GM21390 (cell line): ENCODE results near the gene MLLT6.

Experiments used
- ATAC-seq: cut with Tn5 transposase; IDR thresholded peaks from one replicate; pipeline ENCODE4 v1.9.1; 2021; ENCODE audit not compliant: unreplicated experiment

Gene MLLT6

DNA sequence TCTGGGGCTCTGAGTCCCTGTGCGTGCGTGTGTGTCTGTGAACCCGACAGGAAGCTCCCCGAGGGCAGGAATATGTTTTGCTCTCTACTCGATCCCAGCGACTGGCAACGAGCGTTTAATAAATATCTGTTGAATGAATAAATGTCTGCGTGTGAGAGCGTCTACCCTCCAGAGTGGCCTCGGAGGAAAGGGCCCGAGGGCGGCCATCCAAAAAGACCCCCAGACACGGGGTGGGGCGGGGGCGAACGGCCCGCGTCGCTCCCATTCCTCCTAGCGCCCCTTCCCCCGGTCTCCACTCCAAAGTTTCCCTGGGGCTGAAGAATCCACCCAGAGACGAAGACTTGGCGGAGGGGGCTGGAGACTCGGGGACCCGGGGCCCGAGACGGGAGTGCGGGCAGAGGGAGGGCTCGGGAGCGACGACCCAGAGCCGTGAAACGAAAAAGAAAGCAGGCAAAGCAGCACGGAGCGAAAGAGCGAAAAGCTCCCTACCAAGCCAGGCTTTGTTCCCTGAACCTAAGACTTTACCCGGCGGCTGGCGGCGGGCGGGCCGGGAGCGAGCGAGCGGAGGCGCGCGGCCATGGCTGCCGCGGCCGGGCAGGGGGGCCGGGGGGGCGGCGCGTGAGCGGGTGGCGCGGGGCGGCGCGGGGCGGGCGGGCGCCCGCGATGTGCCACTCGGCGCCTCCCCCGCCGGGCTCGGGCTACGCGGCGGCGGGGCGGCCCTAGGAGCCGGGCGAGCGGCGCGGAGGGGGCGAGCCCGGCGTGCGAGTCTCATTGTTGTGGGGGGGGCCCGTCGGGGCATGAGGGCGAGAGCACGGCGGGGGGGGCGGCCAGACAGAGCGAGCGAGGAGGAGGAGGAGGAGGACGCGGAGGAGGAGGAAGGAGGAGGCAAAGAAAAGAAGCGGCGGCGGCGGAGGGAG lies at the start of gene MLLT6:
TSS of gene MLLT6 (plus strand) at position 668 of the 917 bp plus-strand sequence. CDS start 360 bp downstream, outside the sequence.
- ATAC-seq: no peak

DNA sequence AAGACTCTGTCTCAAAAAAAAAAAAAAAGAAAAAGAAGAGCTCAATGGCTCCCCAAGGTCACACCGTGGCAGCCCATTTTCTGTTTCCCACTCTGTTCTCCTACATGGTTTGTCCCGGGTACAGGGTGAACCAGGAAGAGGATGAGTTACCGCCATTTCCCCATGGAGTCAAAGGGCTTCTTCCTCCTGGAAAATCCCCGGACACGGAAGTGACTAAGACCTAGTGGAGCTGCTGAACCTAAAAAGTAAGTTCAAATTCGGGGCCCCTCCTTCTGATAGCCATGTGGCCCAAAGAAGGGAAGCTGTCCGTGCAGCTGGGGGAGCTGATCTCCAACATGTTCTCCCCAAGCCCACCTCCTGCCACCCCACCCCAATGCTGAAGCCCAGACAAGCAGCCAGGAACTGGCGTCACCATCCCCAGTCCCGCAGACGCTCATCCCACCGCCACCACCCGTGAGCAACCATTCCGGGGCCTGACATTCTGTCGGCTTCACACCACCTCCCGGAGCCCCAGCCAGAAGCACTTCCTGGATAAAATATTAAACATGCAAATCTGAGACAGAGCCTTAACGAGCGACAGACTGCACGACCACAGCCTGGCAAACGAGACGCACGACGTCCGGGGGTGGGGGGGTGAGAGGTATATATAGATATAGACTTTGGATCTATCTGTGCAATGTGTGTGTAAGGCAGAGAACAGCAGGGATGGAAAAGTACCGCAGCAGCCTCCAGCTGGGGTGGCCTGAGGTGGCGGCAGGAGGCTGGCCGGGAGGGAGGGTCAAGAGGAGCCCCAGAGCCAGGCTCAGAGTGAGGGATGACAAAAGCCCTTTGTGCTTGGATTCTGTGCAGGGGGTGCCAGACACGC lies 47.9 kb upstream of the MLLT6 start:
- no peak for ATAC-seq

DNA sequence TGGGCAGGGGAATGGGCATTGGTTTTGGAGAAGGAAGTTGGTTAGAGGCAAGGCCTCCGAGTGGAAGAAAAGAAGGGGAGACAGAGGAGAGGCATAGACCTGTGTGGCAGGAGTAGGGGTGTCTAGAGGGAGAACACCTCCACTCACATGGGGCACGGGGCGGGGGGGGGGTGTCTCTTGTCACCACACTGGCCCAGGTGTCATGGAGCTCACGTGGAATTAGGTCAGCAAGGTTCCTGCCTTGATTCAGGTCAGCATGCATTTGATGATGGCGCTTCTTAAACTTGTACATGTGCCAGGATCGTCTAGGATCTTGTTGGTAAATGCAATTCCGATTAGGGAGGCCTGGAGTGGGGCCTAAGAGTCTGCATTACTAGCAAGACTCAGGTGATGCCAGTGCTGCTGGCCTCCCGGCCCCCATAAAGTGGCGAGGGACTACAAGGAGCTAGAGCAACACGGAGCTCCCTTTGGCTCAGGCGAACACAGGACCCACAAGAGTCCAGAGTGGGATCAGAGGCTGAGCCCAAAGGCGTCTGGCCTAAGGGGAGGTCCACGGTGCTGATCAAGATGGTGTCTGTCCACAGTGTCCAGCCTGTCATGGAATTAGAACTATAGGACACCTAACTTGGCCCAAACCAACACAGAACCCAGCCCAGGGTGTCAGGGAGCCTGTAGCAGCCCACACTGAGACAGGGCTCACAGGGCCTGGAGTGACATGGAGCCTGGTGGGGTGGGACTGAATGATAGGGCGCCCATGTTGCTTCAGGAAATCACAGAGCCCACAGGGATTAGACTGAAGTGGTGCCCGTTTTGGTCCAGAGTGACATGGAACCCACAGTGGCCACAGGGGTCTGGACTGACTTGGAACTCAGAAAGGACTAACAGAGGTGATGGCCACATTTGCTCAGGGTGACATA lies 47.0 kb upstream of the MLLT6 start:
- no peak for ATAC-seq

GRCh38 chr17:38658741-38659345 lies 46.2 kb upstream of the MLLT6 start:
- no peak for ATAC-seq

DNA sequence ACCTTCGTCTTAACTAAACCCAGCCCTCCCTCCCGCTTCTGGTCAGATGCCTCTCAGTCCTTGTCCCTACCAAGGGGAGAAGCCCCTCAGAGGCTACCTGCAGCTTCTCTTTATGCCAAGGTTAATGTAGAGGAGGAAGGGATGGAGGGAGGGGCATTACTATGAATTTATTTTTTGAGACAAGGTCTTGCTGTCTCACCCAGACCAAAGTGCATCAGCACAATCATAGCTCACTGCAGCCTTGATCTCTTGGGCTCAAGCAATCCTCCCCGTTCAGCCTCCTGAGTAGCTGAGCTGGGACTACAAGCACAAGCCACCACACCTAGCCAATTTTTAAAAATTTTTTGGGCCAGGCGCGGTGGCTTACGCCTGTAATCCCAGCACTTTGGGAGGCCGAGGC lies 45.7 kb upstream of the MLLT6 start:
- no peak for ATAC-seq

DNA sequence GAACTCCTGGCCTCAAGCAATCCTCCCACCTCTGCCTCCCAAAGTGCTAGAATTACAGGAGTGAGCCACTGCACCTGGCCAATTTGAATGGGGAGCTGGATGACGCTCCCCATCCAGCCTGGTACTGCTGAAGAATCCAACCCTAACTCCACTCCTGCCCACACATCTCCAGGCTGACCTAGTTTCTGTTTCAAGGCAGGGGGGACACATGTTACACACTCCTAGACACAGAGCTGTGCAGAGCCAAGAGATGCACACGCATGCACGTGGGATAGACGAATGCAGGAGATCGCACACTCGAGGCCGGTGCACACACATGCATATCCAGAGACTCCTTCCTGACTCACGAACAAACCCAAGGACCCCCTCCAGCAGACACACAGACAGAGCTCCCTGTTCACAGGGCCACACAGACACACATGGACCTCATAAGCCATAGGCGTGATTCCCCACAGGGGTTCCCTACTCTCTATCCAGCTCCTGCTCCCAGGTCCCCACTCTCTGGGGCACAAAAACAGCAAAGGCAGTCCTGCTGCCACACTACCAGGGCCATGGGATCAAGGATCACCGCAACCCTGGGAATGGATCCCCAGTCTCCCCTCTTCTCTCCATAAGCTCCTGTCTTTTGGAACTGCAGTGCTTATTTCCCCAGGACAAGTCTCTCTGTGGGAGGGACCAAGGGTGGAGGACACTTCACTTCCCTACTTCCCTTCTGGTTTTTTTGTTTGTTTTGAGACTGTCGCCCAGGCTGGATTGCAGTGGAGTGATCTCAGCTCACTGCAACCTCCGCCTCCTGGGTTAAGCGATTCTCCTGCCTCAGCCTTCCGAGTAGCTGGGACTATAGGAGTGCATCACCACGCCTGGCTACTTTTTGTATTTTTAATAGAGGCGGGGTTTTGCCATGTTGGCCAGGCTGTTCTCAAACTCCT lies 44.7 kb upstream of the MLLT6 start:
- no peak for ATAC-seq

GRCh38 chr17:38663125-38663751 lies 41.8 kb upstream of the MLLT6 start:
- no peak for ATAC-seq

- no peak for ATAC-seq
These were observed 41.0 kb upstream of the MLLT6 start for GRCh38 chr17:38663964-38664644.

GRCh38 chr17:38667099-38667786 lies 37.8 kb upstream of the MLLT6 start:
- ATAC-seq: no peak

DNA sequence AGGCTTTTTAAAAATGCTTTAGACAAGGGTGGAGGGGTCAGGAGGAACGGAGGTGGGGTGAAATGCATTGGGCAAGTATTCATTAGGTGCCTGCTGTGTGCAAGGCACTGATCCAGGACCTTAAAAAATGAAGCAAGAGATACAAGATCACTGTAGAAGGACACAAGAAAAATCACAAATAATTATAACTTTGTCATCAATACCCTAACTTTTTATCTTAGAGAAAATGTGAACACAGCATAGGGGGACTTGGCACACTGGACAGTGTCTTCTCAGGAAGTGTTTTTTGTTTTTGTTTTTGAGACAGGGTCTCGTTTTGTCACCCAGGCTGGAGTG lies 37.3 kb upstream of the MLLT6 start:
- no peak for ATAC-seq

DNA sequence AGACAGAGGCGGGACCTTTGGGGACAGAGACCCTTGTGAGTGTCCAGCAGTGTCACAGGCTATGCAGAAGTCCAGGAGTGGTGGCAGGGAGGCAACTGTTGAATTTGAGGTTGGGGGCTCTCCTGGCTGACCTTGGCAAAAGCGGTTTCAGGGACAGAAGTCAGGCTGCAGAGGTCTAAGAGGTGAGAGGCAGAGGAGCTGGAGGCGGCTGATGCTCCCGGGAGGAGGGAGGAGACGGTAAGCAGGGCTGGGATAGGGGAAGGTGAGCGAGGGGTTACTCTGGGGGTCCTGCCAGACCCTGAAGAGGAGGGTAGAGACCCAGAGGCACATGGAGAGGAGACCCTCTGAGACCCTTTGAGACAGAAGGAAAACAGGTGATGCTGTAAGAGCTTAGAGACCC lies 35.6 kb upstream of the MLLT6 start:
- no peak for ATAC-seq

- ATAC-seq: no peak
These were observed 32.9 kb upstream of the MLLT6 start for GRCh38 chr17:38671939-38672720.

DNA sequence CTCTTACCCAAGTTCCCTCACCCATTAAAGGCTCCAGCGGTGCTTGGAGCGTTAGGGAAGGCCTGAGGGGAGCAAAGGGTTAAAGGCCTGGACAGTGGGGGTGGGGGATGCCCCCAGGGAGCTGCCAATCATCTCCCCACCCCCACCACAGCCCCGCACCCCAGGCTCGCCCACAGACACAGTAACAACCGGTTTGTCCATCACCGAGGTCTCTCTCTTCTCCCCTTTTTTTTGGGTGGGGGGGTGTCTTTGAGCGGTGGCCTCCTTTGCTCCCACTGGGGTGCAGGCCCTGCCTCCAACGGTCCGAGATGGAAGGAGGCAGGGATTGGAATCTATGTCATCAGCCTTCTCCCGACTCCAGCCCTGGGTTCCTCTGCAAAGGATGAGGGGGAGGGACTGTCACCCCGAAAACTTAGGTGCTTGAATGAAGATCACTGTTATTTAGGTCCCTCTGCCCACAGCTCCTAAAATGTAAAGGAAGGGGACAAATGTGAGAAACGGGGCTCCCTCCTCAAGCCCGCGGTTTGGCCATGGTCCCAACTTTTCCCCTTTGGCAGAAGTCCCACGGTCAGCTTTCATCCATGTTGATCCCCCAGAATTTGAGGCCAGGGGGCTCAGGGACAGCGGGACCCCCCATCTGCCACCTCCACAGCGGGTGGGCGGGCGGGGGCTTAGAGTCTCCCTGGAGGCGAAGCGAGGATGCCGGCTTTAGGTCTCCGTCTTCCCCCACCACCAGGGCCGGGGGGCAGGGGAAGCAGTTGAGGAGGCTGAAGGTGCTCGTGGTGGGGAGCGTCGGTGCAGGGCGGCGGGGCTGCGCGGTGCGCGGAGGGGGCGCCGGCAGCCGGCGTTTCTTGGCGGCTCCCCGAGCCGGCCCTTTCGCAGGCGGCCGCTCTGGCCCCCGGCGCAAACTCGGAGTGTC lies 32.0 kb upstream of the MLLT6 start:
- no peak for ATAC-seq

- no peak for ATAC-seq
These were observed 31.4 kb upstream of the MLLT6 start for GRCh38 chr17:38673707-38674013.

DNA sequence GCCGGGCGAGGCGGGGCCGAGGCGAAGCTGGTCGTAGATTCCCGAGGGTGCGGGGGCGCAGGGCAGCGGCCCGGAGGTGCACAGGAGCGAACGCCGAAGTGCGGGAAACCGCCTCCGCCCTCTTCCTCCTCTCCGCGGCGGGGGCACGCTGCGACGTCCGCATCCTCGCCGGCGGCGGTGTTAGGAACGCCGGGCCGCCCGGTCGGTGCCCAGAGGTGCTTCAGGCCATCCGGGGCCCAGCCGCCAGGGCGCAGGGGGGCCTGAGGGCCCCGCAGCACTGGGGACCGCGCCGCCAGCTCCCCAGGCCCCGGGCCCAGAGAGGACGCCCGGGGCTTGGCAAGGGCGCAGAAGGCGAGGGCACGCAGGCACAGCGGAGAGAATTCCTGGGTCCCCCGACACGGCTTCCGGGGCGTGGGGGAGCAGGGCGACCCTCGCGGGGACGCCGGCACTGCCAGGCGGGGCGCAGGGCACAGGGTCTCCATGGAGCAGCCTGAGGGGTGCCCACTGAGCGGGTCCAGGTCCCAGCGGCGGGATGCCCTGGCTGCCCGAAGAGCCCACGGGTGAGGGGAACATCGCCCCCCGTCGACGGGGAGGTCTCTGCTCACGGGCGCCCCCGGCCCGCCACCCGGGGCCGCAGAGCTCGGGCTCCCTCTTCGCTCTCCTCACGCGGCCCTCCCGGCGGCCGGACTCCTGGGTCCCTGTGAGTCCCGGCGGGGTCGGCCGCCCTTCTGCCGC lies 30.9 kb upstream of the MLLT6 start:
- peak; percentile 21 for ATAC-seq
